RPMI7951 (cell line): ENCODE data around the gene WDR88. TPM values are rescaled to one million over a fixed set of nuclear protein-coding genes. Genes with fewer than 3 reads are reported as not detected.
"Not testable (repeated sequence)": the region's sequence is repeated elsewhere in the genome, so short reads cannot be mapped to it uniquely, and the experiment has no call there.

Source experiments
- DNase-seq: peaks from one replicate; pipeline ENCODE4 v3.0.0-alpha.2; 2012; ENCODE audit warnings: low read depth
- total RNA-seq: library from RNA; depleted of rRNA; stranded (reverse); fragments of >200 nt; shearing (Covaris generic); gene quantifications from 2 replicates; pipeline ENCODE4 v1.2.3, GENCODE V29; 2014

The WDR88 gene
- total RNA-seq, 1 experiment from 2014 or later = not detected

DNA sequence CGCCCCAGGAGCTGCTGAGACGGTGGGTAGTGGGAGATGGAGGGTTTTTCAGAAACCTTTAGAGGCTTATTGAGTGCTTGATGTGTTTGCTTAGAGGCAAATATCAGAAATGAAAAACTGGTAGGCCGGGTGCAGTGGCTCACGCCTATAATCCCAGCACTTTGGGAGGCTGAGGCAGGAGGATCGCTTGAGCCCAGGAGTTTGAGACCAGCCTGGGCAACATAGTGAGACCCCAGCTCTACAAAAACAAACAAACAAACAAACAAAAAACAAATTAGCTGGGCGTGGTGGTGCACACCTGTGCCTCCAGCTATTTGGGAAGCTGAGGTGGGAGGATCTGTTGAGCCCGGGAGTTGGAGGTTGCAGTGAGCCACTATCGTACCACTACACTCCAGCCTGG is 5.2 kb upstream of the WDR88 start:
- not testable (repeated sequence) for DNase-seq

DNA sequence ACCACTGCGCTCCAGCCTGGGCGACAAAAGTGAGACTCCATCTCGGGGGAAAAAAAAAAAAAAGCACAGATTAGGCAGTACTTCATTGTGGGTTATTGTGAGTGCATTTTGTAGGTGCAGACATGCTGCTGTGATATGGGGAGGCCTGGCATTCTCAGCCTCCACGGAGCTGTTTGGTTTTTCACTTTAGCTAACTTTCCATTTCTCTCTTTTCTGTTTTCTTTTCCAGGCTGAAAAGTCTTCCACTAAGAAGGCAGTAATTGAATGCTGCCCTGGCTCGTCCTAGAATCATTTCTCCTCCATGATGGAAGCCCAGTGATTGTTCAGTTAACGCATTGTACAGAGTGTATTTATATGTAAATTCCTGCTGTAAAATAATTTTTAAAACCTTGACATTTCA is 2.0 kb upstream of the WDR88 start:
- DNase-seq = no peak

DNA sequence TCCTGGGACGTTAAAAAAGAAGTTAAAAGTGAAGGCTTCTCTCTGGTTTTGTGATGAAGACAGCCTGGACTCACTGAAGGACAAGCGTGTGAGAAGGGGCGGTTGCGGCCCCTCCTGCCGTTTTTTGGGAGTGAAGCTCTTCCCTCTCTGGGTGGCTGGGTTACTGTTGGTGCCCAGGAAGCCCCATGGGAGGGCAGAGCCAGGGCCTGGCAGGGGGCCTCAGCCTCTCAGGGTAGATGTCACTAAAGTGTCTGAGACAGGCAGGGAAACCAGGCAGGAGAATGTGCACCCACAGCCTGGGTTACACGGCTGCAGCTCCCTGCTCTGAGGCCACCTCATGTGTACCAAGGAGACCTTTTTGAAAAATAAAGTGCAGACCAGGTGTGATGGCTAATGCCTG is 1.5 kb upstream of the WDR88 start:
- no peak for DNase-seq

DNA sequence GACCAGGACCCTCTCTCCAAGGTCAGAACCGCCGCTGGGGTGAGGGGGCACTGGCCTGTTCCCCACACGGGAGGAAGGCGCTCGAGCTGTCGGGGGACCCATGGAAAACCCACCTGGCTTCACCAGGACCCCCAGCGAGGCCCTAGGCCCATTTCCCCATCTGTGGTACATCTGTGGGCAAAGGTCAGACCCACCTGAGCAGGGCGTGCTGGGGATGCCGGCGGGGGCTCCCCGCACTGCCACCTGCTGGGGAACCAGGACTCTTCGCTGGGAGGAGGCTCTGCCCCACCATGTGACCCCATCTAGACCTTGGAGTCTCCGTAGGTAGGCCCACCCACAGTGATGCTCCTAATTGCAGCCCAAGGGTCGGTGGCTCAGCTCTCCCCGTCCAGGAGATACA is 511 bp downstream of the WDR88 start:
- no peak for DNase-seq

DNA sequence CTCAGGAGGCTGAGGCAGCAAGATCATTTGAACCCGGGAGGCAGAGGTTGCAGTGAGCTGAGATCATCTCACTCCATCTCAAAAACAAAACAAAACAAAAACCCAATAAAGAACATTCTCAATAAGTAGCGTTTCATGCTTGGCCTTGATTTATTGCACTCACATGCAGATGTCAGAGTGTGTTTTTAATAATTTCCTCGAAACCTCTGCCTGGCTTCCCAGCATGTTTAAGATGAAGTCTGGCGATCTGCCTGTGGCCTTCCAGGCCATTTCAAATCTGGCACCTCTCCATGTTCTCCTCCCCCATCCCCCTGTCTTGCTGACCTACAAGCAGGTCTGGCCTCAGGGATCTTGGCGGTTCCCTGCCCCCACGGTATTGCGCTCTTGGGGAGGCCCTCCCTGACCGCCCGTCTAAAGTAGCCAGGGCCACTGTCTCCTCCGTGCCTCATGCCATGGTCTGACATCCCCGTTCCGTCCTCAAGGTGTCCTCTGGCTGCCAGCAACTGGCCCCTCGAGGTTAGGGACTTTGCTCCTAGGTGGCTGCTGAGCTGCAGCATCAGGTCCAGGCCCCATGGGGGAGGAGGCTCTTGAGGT is 1.6 kb downstream of the WDR88 start:
- no peak for DNase-seq

DNA sequence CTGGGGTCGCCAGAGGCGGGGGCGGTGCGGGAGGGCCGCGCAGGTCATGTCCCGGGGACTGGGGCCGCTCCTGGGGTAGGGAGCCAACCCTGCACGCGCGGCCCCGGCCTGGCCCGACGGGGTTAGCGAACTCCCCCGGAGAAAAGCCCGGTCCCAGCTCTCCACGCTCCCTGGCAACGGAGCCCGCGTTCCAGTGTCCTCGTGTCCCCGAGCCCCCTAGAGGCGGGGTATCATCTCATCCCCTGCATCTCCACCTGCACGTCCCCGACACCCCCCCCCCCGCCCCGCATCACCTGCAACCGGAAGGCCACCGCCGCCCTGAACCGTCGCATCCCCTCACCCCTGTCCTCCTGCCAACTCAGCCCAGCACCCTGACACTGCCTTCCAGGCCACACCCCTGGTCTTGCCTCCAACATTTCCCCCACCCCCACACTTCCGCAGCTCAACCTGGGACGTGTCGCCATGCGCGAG is 2.7 kb downstream of the WDR88 start:
- no peak for DNase-seq

DNA sequence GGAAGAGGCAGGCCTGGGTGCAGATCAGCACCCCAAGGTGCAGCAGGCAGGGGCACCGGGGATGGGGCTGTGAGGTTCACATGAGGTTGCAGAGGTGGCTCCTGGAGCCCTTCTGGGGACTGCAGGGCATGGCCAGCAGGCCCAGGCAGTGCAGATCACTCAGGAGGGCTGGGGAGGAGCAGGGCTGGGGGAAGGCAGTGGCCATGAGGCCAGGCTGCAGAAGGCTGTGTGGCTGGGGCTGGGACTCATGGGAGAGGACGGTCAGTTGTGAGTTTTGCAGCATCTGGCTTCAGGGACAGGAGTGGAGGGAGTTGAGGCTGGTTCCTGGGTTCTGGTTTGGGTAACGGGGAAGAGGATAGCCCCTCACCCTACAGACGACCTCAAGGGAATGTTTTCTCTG is 7.3 kb downstream of the WDR88 start:
- DNase-seq = no peak

DNA sequence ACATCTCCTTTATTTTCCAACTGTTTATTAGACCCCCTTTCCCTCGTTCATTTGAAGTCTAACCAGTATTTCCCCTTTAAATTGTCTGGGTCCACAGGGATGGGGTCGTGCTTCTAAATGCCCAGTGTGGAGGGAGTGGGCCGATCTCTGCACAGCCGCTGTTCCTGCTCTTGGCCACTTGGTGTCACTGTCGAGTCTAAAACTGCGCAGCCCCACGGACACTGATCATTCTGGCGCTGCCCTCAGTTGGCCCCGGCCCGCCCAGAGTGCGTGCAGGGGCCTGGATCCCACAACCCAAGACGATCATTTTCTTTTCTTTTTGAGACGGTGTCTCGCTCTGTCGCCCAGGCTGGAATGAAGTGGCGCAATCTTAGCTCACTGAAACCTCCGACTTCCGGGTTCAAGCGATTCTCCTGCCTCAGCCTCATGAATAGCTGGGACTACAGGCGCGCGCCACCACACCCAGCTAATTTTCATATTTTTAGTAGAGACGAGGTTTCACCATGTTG is 12.0 kb downstream of the WDR88 start:
- peak; percentile 56 for DNase-seq

DNA sequence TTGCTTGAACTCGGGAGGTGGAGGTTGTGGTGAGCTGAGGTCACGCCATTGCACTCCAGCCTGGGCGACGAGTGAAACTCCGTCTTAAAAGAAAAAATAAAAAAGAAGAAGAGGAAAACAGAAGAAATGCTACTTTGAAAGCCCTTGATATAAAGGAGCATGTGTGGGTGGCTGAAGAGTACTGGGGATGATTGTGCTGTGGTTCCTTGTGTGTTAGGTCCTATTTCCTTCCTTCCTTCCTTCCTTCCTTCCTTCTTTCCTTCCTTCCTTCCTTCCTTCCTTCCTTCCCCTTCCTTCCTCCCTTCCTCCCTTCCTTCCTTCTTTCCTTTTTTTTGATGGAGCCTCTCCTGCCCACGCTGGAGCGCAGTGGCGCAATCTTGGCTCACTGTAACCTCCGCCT is 14.3 kb downstream of the WDR88 start:
- no peak for DNase-seq

DNA sequence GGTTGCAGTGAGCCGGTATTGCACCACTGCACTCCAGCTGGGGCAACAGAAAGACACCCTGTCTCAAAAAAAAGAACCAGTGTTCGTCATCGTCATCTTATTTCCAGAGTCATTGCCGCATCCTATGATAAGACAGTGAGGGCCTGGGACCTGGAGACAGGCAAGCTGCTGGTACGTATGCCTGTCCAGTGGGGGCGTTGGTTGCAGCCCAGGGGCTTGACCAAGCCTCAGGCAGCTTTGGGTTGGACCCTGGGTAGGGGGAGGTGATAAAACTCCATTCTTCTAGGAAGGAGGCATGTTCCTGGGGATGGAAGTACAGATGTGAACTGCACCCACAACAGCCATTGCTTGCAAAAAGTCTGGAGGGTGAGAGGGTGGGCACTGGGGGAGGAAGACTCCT is 15.6 kb downstream of the WDR88 start:
- no peak for DNase-seq

DNA sequence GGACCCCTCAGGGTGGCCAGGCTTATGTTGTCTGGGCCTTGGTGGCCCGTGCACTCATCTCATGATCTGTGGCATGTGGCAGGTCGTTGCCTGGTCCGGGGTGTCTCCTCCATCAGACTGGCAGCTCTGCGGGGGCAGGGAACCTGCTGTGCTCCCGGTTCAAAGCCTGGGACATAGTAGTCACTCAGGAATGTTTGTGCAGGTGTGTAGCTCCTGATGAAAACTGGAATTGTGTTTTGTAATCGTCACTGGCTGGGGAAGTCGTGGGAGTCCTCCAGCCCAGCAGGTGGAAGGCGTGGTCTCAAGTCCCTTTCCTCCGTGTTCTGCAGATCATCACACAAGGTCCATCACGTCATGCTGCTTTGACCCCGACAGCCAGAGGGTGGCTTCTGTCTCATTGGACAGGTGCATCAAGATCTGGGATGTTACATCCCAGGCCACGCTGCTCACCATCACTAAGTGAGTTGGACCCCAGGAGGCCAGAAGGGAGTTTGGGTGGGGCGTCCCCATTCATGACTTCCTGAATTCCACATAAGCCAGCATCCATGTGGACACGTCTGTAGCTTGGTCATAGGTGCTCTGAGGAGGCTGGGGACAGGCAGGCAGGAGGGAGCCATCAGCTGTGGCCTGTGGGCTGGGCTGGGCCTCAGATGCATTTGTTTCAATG is 19.1 kb downstream of the WDR88 start:
- DNase-seq = no peak

DNA sequence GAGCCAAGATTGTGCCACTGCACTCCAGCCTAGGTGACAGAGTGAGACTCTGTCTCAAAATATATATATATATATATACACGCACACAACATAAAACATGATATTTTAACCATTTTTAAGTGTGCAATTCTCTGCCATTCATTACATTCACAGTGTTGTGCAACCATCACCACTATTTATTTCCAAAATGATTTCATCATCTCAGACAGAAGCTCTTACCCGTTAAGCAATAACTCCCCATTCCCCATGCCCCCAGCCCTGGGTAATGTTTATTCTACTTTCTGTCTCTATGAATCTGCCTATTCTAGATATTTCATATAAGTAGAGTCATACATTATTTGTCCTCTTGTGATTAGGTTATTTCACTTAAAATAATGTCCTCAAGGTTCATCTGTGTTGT is 20.3 kb downstream of the WDR88 start:
- DNase-seq = no peak

DNA sequence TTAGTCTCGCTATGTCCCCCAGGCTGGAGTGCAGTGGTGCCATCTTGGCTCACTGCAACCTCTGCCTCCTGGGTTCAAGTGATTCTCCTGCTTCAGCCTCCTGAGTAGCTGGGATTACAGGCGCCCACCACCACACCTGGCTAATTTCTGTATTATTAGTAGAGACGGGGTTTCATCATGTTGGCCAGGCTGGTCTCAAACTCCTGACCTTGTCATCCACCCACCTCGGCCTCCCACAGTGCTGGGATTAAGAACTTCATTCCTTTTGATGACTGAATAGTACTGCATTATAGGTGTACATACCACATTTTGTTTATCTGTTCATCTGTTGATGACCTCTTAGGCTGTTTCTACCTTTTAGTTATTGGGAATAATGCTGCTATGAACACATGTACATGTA is 20.7 kb downstream of the WDR88 start:
- not testable (repeated sequence) for DNase-seq

DNA sequence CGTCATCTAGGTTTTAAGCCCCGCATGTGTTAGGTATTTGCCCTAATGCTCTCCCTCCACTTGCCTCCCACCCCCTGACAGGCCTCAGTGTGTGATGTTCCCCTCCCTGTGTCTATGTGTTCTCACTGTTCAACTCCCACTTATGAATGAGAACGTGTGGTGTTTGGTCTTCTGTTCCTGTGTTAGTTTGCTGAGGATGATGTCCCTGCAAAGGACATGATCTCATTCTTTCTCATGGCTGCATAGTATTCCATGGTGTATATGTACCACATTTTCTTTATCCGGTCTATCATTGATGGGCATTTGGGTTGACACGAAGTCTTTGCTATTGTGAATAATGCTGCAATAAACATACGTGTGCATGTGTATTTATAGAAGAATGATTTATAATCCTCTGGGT is 22.4 kb downstream of the WDR88 start:
- DNase-seq = not testable (repeated sequence)

DNA sequence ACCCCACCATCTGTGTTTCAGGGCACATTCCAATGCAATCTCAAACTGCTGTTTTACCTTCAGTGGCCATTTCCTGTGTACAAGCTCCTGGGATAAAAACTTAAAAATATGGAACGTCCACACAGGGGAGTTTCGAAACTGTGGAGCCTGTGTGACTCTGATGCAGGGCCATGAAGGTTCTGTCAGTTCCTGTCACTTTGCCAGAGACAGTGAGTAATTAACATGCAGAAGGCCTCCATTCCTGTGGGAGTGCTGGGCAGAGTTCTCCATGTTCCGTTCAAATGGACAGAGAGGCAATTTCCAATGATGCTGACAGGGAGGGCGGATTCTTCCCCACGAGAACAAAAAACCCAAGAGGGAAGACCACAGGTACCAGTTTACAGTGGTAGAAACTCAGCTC is 24.4 kb downstream of the WDR88 start:
- DNase-seq = peak; percentile 50

DNA sequence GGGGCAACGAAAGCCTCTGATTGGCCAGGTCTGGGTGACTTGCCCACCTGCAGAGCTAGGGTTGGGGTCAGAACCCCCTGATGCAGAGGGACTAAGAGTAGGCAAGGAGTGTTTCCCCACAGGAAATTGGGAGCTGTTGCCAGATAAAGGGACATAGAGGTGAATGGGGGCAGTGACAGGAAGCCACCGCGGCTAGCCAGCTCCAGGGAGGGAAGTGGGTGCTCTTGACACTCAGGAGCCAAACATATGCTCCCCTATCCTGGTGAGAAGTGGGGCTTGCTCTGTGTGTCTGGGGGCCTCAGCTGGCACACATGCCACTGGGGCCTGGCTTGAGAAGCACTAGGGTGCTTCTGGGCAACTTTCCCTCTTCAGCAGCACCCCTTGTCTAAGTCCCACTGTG is 26.0 kb downstream of the WDR88 start:
- DNase-seq = no peak

DNA sequence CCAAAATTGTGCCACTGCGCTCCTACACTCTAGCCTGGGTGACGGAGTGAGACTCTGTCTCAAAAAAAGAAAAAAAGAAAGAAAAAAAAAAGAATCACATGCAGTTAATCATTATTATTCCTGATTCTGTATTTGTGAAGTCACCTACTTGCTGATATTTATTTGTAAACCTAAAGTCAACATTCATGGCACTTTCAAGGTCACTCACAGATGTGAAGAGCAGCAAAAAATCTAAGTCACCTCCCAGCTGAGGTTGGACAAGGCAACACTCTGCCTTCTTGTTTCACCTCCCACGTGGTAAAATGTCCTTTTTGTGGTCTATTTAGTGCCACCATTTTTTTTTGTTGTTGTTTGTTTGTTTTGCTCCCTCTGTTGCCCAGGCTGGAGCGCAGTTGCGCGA is 26.5 kb downstream of the WDR88 start:
- DNase-seq = no peak

DNA sequence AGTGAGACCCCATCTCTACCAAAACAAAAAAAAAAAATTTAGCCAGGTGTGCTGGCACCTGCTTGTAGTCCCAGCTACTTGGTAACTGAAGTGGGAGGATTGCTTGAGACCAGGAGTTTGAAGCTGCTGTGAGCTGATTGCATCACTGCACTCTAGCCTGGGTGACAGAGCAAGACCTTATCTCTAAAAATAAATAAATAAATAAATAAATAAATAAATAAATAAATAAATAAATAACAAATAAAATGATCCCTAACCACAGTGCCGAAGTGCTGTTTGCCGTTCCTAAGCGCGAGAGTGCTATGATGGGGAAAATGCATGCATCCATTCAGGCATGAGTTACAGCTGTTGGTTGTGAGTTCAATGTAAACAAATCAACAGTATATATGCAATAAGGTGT is 27.2 kb downstream of the WDR88 start:
- DNase-seq = no peak

DNA sequence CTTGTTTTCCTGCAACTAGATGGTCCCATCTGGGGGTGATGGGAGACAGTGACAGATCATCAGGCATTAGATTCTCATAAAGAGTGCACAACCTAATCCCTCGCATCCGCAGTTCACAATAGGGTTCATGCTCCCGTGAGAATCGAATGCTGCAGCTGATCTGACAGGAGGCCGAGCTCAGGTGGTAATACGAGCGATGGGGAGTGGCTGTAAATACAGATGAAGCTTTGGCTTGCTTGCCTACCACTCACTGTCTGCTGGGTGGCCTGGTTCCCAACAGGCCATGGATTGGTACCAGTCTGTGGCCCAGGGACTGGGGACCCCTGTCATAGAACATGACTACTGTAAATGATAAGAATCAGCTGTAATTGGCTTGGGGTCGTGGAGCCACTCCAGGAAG is 28.0 kb downstream of the WDR88 start:
- DNase-seq = no peak

DNA sequence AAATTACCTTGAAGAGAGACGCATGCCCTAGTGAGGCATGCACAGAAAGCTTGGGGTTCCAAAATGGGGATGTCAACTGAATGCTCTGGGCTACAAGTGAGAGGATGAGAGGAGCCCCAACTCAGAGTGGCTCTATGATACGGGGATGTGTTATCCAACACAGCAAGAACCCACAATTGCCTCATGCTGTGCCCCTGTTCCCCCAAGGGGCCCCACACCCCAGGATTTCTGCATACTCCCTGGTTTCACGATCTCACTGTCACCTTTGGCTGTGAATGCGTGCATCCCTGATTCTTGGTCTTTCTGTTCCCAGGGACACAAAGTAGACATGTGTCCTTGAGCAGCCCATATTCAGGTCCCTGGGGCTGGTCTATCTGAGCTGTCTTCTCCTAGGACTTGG is 29.3 kb downstream of the WDR88 start:
- no peak for DNase-seq

DNA sequence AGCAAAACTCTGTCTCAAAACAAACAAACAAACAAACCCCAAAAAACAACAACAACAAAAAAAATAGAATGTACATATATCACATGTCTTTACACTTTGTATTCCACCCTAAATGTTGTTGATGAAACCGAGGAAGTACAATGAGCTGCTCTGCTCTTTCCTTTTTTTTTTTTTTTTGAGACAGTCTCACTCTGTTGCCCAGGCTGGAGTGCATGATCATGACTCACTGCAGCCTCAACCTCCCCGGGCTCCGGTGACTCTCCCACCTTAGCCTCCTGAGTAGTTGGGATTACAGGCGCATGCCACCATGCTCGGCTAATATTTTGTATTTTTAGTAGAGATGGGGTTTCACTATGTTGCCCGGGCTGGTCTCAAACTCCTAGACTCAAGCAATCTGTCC is 31.6 kb downstream of the WDR88 start:
- no peak for DNase-seq

DNA sequence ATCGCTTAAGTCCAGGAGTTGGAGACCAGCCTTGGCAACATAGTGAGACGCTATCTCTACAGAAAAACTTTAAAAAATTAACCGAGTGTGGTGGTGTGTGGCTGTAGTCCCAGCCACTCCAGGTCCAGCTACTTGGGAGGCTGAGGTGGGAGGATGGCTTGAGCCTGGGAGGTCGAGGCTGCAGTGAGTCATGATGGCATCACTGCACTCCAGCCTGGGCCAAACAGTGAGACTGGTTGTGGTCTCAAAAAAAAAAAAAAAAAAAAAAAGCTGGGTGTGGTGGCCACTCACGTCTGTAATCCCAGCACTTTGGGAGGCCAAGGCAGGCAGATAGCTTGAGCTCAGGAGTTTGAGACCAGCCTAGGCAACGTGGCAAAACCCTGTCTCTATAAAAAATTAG is 34.1 kb downstream of the WDR88 start:
- DNase-seq = peak; percentile 31

DNA sequence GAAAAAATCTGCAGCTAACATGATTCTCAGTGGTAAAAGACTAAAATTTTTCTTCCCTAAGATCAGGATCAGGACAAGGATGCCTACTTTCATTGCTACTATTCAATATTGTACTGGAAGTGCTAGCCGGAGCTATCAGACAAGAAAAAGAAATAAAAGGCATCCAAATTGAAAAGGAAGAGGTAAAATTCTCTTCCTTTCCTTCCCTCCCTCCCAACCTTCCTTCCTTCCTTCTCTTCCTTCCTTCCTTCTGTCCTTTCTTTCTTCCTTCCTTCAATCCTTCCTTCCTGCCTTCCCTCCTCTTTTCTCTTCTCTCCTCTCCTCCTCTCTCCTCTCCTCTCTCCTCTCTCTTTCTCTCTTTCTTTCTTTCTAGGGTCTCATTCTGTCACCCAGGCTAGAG is 35.5 kb downstream of the WDR88 start:
- no peak for DNase-seq

DNA sequence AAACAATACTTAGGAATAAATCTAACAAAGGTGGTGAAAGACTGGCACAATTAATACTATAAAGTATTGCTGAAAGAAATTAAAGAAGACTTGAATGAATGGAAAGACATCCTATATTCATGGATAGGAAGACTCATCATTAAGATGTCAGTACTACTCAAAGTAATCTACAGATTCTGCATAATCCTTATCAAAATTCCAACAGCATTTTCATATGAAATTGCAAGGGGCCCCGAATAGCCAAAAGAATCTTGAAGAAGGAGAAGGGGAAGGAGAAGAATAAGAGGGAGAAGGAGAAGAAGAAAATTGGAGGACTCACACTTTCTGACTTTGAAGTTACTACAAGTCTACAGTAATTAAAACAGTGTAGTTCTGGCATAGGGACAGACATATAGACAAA is 36.6 kb downstream of the WDR88 start:
- no peak for DNase-seq
